Loucy (cell line): ENCODE data around the gene CCDC149.

Experiments used
- H2AFZ ChIP-seq: fragments of 200-600 bp; sonication (generic); 2 replicates; pipeline ENCODE4 v1.6.0; 2016; ENCODE audit warnings: antibody characterized with exemption, mild to moderate bottlenecking, low read length, moderate library complexity
- H3F3A ChIP-seq: fragments of 200-600 bp; 2 replicates; pipeline ENCODE4 v1.6.0; 2016; ENCODE audit warnings: antibody characterized with exemption, low read depth, mild to moderate bottlenecking
- H3K27me3 ChIP-seq: fragments of 200-600 bp; sonication (generic); 2 replicates; pipeline ENCODE4 v1.6.1; 2014; ENCODE audit warnings: low read length, mild to moderate bottlenecking; ENCODE audit not compliant: insufficient read depth, poor library complexity, severe bottlenecking
- H3K36me3 ChIP-seq: fragments of 200-600 bp; sonication (generic); 2 replicates; pipeline ENCODE4 v1.6.1; 2016; ENCODE audit warnings: low read length; ENCODE audit not compliant: insufficient read depth
- H3K4me1 ChIP-seq: fragments of 200-600 bp; sonication (generic); 2 replicates; pipeline ENCODE4 v1.5.1; 2014; ENCODE audit warnings: low read length, mild to moderate bottlenecking; ENCODE audit not compliant: insufficient read depth, poor library complexity, severe bottlenecking
- H3K4me2 ChIP-seq: fragments of 200-600 bp; sonication (generic); 2 replicates; pipeline ENCODE4 v1.6.0; 2014; ENCODE audit warnings: antibody characterized with exemption, low read length, low read depth, mild to moderate bottlenecking; ENCODE audit not compliant: poor library complexity, severe bottlenecking
- H3K4me3 ChIP-seq: fragments of 200-600 bp; sonication (generic); 2 replicates; pipeline ENCODE4 v1.5.1; 2014; ENCODE audit warnings: low read length, mild to moderate bottlenecking, mixed read lengths; ENCODE audit not compliant: poor library complexity, severe bottlenecking
- H3K79me2 ChIP-seq: fragments of 200-600 bp; sonication (generic); 2 replicates; pipeline ENCODE4 v1.6.1; 2014; ENCODE audit warnings: low read length; ENCODE audit not compliant: insufficient read depth
- H3K9ac ChIP-seq: fragments of 200-600 bp; sonication (generic); 2 replicates; pipeline ENCODE4 v1.6.0; 2014; ENCODE audit warnings: mild to moderate bottlenecking, low read depth, low read length, moderate library complexity; ENCODE audit not compliant: poor library complexity, severe bottlenecking
- H3K9me2 ChIP-seq: fragments of 200-600 bp; sonication (generic); replicated peaks from 2 replicates; pipeline ENCODE4 v1.6.1; 2016; ENCODE audit warnings: low read depth, low read length, mixed read lengths
- H3K9me3 ChIP-seq: fragments of 200-600 bp; sonication (generic); 2 replicates; pipeline ENCODE4 v1.6.1; 2014; ENCODE audit warnings: mild to moderate bottlenecking, antibody characterized with exemption, low read length, low read depth; ENCODE audit not compliant: insufficient read depth
- H4K20me1 ChIP-seq: fragments of 200-600 bp; sonication (generic); 2 replicates; pipeline ENCODE4 v1.6.0; 2014; ENCODE audit warnings: antibody characterized with exemption, low read length, mild to moderate bottlenecking; ENCODE audit not compliant: insufficient read depth, poor library complexity, severe bottlenecking
- EZH2phosphoT487 ChIP-seq: fragments of 200-600 bp; IDR thresholded peaks from 2 replicates; pipeline ENCODE4 v1.6.1; 2018; ENCODE audit warnings: antibody characterized with exemption, mild to moderate bottlenecking, moderate library complexity, borderline replicate concordance
- TF ChIP-seq, protein P1 (sequence below): fragments of 200-600 bp; sonication (generic); conservative IDR thresholded peaks from 2 replicates; pipeline ENCODE4 v1.5.1; 2014; ENCODE audit warnings: mild to moderate bottlenecking, antibody characterized with exemption, low read length

The CCDC149 gene

DNA sequence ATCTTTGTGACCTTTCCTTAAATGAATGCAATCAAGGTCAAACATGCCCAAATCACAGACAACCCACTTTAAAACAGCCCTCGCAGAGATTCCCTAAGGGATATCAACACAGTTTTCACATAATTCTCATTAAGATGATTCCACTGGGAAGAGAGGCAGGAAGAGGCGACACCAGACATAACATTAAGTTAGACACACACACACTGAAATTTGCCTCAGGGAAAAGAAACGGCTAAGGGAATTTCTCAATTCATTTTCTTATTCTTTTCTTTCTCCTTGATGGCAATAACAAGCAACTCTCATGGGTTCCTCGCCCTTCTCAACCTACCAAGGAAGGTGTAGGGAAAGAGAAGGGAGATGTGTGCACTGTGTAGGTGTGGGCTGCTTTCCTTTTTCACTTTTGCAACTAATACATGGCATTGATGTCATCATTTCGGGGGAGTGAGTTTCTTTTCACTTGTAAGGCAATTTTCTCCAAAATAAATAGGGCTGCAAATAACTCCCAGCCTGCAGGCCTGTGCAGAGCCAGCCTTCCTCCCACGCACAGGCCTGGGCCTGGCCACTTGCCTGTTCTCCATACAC is 76.1 kb downstream of the CCDC149 start:
- Histone ChIP-seq H3K9me2 (no peaks in the 10 kb centered on the region), H3K9me3 (no peaks in the 10 kb centered on the region; the same call in 1 of the 2 replicates), H3K4me1 (no peaks in the 10 kb centered on the region), H3F3A (no peaks in the 10 kb centered on the region), H3K27me3 (no peaks in the 10 kb centered on the region), H3K79me2 (no peaks in the 10 kb centered on the region), H3K4me2 (no peak overlapping the region), H4K20me1 (no peaks in the 10 kb centered on the region), H3K36me3 (no peaks in the 10 kb centered on the region), H2AFZ (no peak overlapping the region), H3K9ac (no peak overlapping the region), H3K4me3 (no peak overlapping the region)
- TF ChIP-seq EZH2phosphoT487, result no peak
- TF ChIP-seq, protein P1, sequence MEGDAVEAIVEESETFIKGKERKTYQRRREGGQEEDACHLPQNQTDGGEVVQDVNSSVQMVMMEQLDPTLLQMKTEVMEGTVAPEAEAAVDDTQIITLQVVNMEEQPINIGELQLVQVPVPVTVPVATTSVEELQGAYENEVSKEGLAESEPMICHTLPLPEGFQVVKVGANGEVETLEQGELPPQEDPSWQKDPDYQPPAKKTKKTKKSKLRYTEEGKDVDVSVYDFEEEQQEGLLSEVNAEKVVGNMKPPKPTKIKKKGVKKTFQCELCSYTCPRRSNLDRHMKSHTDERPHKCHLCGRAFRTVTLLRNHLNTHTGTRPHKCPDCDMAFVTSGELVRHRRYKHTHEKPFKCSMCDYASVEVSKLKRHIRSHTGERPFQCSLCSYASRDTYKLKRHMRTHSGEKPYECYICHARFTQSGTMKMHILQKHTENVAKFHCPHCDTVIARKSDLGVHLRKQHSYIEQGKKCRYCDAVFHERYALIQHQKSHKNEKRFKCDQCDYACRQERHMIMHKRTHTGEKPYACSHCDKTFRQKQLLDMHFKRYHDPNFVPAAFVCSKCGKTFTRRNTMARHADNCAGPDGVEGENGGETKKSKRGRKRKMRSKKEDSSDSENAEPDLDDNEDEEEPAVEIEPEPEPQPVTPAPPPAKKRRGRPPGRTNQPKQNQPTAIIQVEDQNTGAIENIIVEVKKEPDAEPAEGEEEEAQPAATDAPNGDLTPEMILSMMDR, result no peak

DNA sequence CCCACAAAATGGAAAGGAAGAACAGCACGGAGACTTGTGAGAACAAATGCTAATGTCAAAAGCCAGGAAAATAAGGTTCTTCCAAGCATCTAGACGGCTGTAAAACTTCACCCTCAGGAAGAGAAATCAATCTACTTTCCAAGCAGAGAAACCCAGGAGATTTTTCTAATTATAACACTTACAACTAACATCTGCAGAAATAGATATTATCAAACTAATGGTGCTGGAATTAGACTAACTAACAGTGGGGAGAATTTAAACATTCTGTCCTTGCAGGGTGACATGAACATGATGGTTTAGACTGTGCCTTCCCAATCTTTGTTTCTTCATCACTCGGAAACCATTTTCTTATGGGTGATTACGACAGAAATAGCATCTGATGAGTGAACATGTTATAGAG is 77.1 kb downstream of the CCDC149 start:
- no peaks in the 10 kb centered on the region for H3F3A ChIP-seq
- H3K9me2 ChIP-seq, result no peaks in the 10 kb centered on the region
- H3K36me3 ChIP-seq, result no peaks in the 10 kb centered on the region
- H3K4me2 ChIP-seq, result no peak overlapping the region
- H3K27me3 ChIP-seq, result no peaks in the 10 kb centered on the region
- no peak overlapping the region for H3K9ac ChIP-seq
- TF ChIP-seq, protein P1, result no peak
- TF ChIP-seq EZH2phosphoT487, result no peak
- H3K79me2 ChIP-seq, result no peaks in the 10 kb centered on the region
- no peak overlapping the region for H3K4me3 ChIP-seq
- no peaks in the 10 kb centered on the region; the same call in 1 of the 2 replicates for H3K9me3 ChIP-seq
- H4K20me1 ChIP-seq, result no peaks in the 10 kb centered on the region
- H2AFZ ChIP-seq, result no peak overlapping the region
- H3K4me1 ChIP-seq, result no peaks in the 10 kb centered on the region

DNA sequence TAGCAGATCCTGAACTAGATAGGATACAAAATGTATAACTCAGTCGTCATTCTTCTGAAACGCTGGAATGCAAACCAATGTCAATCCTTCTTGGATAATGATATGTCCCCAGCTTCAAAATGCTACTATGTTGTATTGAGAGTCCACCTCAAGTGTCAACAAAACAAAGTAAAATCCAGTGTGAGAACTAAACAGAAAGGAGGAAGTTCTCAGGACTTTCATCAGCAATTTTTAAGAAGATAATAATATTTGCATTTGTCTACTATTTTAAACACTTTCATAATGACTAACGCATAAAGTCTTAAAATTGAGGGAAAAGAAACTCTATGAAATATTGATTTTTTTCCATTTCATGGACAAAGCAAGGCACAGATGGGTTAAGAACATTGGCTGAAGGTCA is 81.2 kb downstream of the CCDC149 start:
- no peaks in the 10 kb centered on the region for H3K4me1 ChIP-seq
- H4K20me1 ChIP-seq, result no peaks in the 10 kb centered on the region
- no peak overlapping the region for H2AFZ ChIP-seq
- no peaks in the 10 kb centered on the region for H3K79me2 ChIP-seq
- no peak overlapping the region for H3K4me2 ChIP-seq
- H3K27me3 ChIP-seq, result no peaks in the 10 kb centered on the region
- H3K9me2 ChIP-seq, result no peaks in the 10 kb centered on the region
- H3F3A ChIP-seq, result no peaks in the 10 kb centered on the region
- H3K36me3 ChIP-seq, result no peaks in the 10 kb centered on the region
- H3K9me3 ChIP-seq, result no peaks in the 10 kb centered on the region
- TF ChIP-seq, protein P1, result no peak
- no peak for TF ChIP-seq EZH2phosphoT487
- H3K9ac ChIP-seq, result no peak overlapping the region
- H3K4me3 ChIP-seq, result no peak overlapping the region
